Astrocyte (in vitro differentiated cells and primary cell): ENCODE data around the gene LAMB1. TPM values are rescaled to one million over a fixed set of nuclear protein-coding genes. Genes with fewer than 3 reads are reported as not detected.
A peak's percentile ranks its signal among the peaks of the same experiment; 100 is the strongest.
"Not testable (repeated sequence)": the region's sequence is repeated elsewhere in the genome, so short reads cannot be mapped to it uniquely, and the experiment has no call there.

Experiments used
- DNase-seq: peaks from one replicate; pipeline ENCODE4 v3.0.0-alpha.2; 2010; ENCODE audit warnings: low read depth
- FAIRE-seq: peaks from 2 replicates; lab custom pipeline; 2011; peaks lifted over from hg19 to GRCh38; lab: Jason Lieb, UNC
- H2AFZ ChIP-seq: 2 replicates; pipeline ENCODE4 v1.6.0; 2012; ENCODE audit warnings: low read depth, low read length, inconsistent platforms
- H3K27ac ChIP-seq: 2 replicates; pipeline ENCODE4 v1.5.1; 2011; ENCODE audit warnings: low read depth, low read length, inconsistent platforms
- H3K27me3 ChIP-seq: 2 replicates; pipeline ENCODE4 v1.6.0; 2011; ENCODE audit warnings: low read length, inconsistent platforms; ENCODE audit not compliant: insufficient read depth
- H3K36me3 ChIP-seq: 2 replicates; pipeline ENCODE4 v1.5.1; 2011; ENCODE audit warnings: low read length, inconsistent platforms; ENCODE audit not compliant: insufficient read depth
- H3K4me1 ChIP-seq: 2 replicates; pipeline ENCODE4 v1.5.1; 2011; ENCODE audit warnings: low read length, inconsistent platforms; ENCODE audit not compliant: insufficient read depth
- H3K4me2 ChIP-seq: 2 replicates; pipeline ENCODE4 v1.6.0; 2012; ENCODE audit warnings: low read length, inconsistent platforms
- H3K4me3 ChIP-seq: 2 replicates; pipeline ENCODE4 v1.5.1; 2011; ENCODE audit warnings: low read depth, mild to moderate bottlenecking, low read length, inconsistent platforms; ENCODE audit not compliant: insufficient read depth
- H3K79me2 ChIP-seq: 2 replicates; pipeline ENCODE4 v1.6.0; 2012; ENCODE audit warnings: mild to moderate bottlenecking, low read length, inconsistent platforms; ENCODE audit not compliant: insufficient read depth
- H3K9ac ChIP-seq: 2 replicates; pipeline ENCODE4 v1.6.0; 2012; ENCODE audit warnings: mild to moderate bottlenecking, low read length, inconsistent platforms
- H3K9me3 ChIP-seq: 2 replicates; pipeline ENCODE4 v1.5.1; 2012; ENCODE audit warnings: low read depth, mild to moderate bottlenecking, low read length, inconsistent platforms; ENCODE audit not compliant: insufficient read depth
- H4K20me1 ChIP-seq: 2 replicates; pipeline ENCODE4 v1.6.0; 2012; ENCODE audit warnings: low read length, inconsistent platforms; ENCODE audit not compliant: insufficient read depth
- H3K27ac Mint-ChIP-seq: one replicate; pipeline ENCODE4 v1.8.0; 2021; ENCODE audit warnings: mild to moderate bottlenecking, mixed read lengths; ENCODE audit not compliant: unreplicated experiment
- H3K27me3 Mint-ChIP-seq: one replicate; pipeline ENCODE4 v1.8.0; 2021; ENCODE audit warnings: low read depth, mixed read lengths; ENCODE audit not compliant: unreplicated experiment
- H3K36me3 Mint-ChIP-seq: one replicate; pipeline ENCODE4 v1.8.0; 2021; ENCODE audit warnings: low read depth, mixed read lengths; ENCODE audit not compliant: unreplicated experiment
- H3K4me1 Mint-ChIP-seq: one replicate; pipeline ENCODE4 v1.8.0; 2021; ENCODE audit warnings: low read depth, mixed read lengths; ENCODE audit not compliant: unreplicated experiment
- H3K4me3 Mint-ChIP-seq: one replicate; pipeline ENCODE4 v1.8.0; 2021; ENCODE audit warnings: mild to moderate bottlenecking, moderate library complexity, mixed read lengths; ENCODE audit not compliant: unreplicated experiment
- H3K9me3 Mint-ChIP-seq: one replicate; pipeline ENCODE4 v1.8.0; 2021; ENCODE audit warnings: mild to moderate bottlenecking, mixed read lengths; ENCODE audit not compliant: unreplicated experiment
- CTCF ChIP-seq: IDR thresholded peaks from 2 replicates; pipeline ENCODE4 v1.5.1; 2011; ENCODE audit warnings: low read depth, mild to moderate bottlenecking, inconsistent platforms, low read length, moderate library complexity; ENCODE audit not compliant: insufficient read depth
- EZH2 ChIP-seq: IDR thresholded peaks from 2 replicates; pipeline ENCODE4 v1.6.1; 2012; ENCODE audit warnings: mild to moderate bottlenecking, low read length, inconsistent platforms; ENCODE audit not compliant: insufficient read depth
- total RNA-seq: library from RNA; stranded (reverse); gene quantifications from 2 replicates; pipeline ENCODE4 v1.2.1, GENCODE V29; 2021

The LAMB1 gene
- total RNA-seq, 1 donor from 2014 or later: 403 TPM

GRCh38 chr7:107898997-107899594 lies 103.9 kb downstream of the LAMB1 start:
- no peak for TF ChIP-seq EZH2
- no peak for TF ChIP-seq CTCF
- Histone ChIP-seq H4K20me1 (peaks cover 43% of the 10 kb centered on the region), H2AFZ (no peak overlapping the region), H3K9ac (no peak overlapping the region), H3K4me1 (peaks cover 5% of the 10 kb centered on the region), H3K36me3 (peaks cover 23% of the 10 kb centered on the region), H3K9me3 (no peaks in the 10 kb centered on the region), H3K4me2 (no peak overlapping the region), H3K79me2 (peaks cover 69% of the 10 kb centered on the region), H3K27ac (no peak overlapping the region), H3K4me3 (no peak overlapping the region), H3K27me3 (no peaks in the 10 kb centered on the region)
- DNase-seq (no peak), FAIRE-seq (no peak)
- peaks cover 2% of the 10 kb centered on the region for H3K9me3 Mint-ChIP-seq
- no peaks in the 10 kb centered on the region for H3K27me3 Mint-ChIP-seq
- no peak overlapping the region for H3K4me3 Mint-ChIP-seq
- peaks cover 34% of the 10 kb centered on the region for H3K4me1 Mint-ChIP-seq
- peaks cover 12% of the 10 kb centered on the region for H3K36me3 Mint-ChIP-seq
- no peak overlapping the region for H3K27ac Mint-ChIP-seq

- peak overlapping the region; percentile 92 for H3K9ac ChIP-seq
- H3K9me3 ChIP-seq: not testable (repeated sequence)
Measured at GRCh38 chr7:107892367-107892741, 110.6 kb downstream of the LAMB1 start.

GRCh38 chr7:107891636-107892366 lies 111.2 kb downstream of the LAMB1 start:
- peaks cover 42% of the 10 kb centered on the region for H4K20me1 ChIP-seq
- H3K36me3 ChIP-seq: peaks cover 13% of the 10 kb centered on the region
- H3K27ac ChIP-seq: peak overlapping the region; percentile 91
- peak overlapping the region; percentile 89 for H3K4me2 ChIP-seq
- H3K9ac ChIP-seq: peak overlapping the region; percentile 92
- H3K79me2 ChIP-seq: peaks cover 54% of the 10 kb centered on the region
- H3K27ac Mint-ChIP-seq: peak overlapping the region; percentile 93
- peaks cover 2% of the 10 kb centered on the region for H3K9me3 Mint-ChIP-seq
- H3K4me1 ChIP-seq: peaks cover 13% of the 10 kb centered on the region
- H3K4me3 Mint-ChIP-seq: peak overlapping the region; percentile 98
- H3K27me3 Mint-ChIP-seq: no peaks in the 10 kb centered on the region
- FAIRE-seq (no peak), DNase-seq (peak; percentile 28)
- no peak for TF ChIP-seq CTCF
- TF ChIP-seq EZH2: no peak
- H3K27me3 ChIP-seq: peaks cover 1% of the 10 kb centered on the region
- peaks cover 25% of the 10 kb centered on the region for H3K4me1 Mint-ChIP-seq
- H2AFZ ChIP-seq: peak overlapping the region; percentile 97
- H3K9me3 ChIP-seq: no peaks in the 10 kb centered on the region
- H3K4me3 ChIP-seq: peak overlapping the region; percentile 86
- peaks cover 5% of the 10 kb centered on the region for H3K36me3 Mint-ChIP-seq

More at GRCh38 chr7:107892367-107892741, 110.6 kb downstream of the LAMB1 start:
- peaks cover 13% of the 10 kb centered on the region for H3K4me1 ChIP-seq
- not testable (repeated sequence) for H3K27me3 Mint-ChIP-seq, H3K9me3 Mint-ChIP-seq, H2AFZ ChIP-seq, DNase-seq, H3K36me3 Mint-ChIP-seq, H3K27ac ChIP-seq, H3K27me3 ChIP-seq, FAIRE-seq
- peaks cover 13% of the 10 kb centered on the region for H3K36me3 ChIP-seq
- H3K4me1 Mint-ChIP-seq: peaks cover 25% of the 10 kb centered on the region
- peak overlapping the region; percentile 86 for H3K4me3 ChIP-seq
- peaks cover 46% of the 10 kb centered on the region for H4K20me1 ChIP-seq
- peak overlapping the region; percentile 89 for H3K4me2 ChIP-seq
- H3K4me3 Mint-ChIP-seq: peak overlapping the region; percentile 98
- H3K27ac Mint-ChIP-seq: peak overlapping the region; percentile 93
- H3K79me2 ChIP-seq: peaks cover 58% of the 10 kb centered on the region
